ENCODE measurements around the gene LSM3. TPM values are rescaled to one million over a fixed set of nuclear protein-coding genes. Genes with fewer than 3 reads are reported as not detected.
A peak's percentile ranks its signal among the peaks of the same experiment; 100 is the strongest.
"Not testable (repeated sequence)": the region's sequence is repeated elsewhere in the genome, so short reads cannot be mapped to it uniquely, and the experiment has no call there.

Gene LSM3
- total RNA-seq, 1 experiment from 2014 or later, result 17.7 TPM

DNA sequence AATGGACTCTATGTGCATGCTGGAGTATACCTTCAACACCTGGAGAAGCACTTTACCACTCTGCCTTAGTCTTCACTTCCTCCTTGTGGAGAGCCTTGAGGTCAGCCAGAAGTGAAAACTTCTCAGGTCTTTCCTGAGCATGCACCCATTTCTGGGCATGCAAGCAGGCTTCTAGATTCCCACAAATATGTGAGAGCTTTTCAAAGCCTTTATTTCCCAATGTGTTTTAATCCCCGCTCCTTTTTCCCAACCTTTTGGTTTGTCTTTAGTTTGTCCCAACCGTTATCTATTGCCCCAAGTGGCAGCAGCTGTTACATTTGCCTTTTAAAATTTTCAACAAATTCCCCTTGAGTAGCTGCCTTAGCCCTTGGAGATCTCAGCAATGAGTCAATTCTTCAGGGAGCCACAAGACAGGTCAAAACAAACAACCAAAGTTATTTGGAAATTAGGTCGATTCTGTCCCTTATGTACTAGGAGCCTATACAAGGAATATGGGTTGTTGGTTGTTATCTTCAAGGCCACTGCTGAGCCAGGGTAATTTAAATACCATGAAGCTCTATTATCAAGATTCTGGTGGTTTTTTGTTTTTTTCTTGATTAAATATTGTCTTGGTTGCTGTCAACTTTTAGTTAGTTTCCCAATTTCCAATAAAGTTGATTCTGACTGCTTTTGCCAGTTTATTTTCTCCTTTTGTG lies 44.4 kb downstream of the LSM3 start:
- no TSS peak for BruUV-seq (replicated peaks)
- H3K27me3 Mint-ChIP-seq (ENCODE audit: unreplicated experiment), result no peaks in the 10 kb centered on the region
- TF ChIP-seq, protein P1, sequence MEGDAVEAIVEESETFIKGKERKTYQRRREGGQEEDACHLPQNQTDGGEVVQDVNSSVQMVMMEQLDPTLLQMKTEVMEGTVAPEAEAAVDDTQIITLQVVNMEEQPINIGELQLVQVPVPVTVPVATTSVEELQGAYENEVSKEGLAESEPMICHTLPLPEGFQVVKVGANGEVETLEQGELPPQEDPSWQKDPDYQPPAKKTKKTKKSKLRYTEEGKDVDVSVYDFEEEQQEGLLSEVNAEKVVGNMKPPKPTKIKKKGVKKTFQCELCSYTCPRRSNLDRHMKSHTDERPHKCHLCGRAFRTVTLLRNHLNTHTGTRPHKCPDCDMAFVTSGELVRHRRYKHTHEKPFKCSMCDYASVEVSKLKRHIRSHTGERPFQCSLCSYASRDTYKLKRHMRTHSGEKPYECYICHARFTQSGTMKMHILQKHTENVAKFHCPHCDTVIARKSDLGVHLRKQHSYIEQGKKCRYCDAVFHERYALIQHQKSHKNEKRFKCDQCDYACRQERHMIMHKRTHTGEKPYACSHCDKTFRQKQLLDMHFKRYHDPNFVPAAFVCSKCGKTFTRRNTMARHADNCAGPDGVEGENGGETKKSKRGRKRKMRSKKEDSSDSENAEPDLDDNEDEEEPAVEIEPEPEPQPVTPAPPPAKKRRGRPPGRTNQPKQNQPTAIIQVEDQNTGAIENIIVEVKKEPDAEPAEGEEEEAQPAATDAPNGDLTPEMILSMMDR (IDR thresholded peaks at IDR 0.05; ENCODE audit: unreplicated experiment), result no peak
- peaks cover 6% of the 10 kb centered on the region for H3K9me3 Mint-ChIP-seq (ENCODE audit: low read depth, unreplicated experiment)
- peaks cover 44% of the 10 kb centered on the region for H3K4me1 Mint-ChIP-seq (ENCODE audit: low read depth, unreplicated experiment)
- CTCF ChIA-PET, result interaction anchor here (0.8 kb wide), 1 partner anchor 1030 kb away, joined by 3 read pairs; no protein-coding TSS in a partner anchor
- intact Hi-C loops (cut with micrococcal nuclease; ENCODE audit: unreplicated experiment), result no loop called here
- H3K4me3 Mint-ChIP-seq (ENCODE audit: low read depth, unreplicated experiment), result no peak overlapping the region
- DNase-seq, result no peak
- H3K36me3 Mint-ChIP-seq (ENCODE audit: insufficient read depth, unreplicated experiment), result no peaks in the 10 kb centered on the region
- no peak overlapping the region for H3K27ac Mint-ChIP-seq (ENCODE audit: unreplicated experiment)

DNA sequence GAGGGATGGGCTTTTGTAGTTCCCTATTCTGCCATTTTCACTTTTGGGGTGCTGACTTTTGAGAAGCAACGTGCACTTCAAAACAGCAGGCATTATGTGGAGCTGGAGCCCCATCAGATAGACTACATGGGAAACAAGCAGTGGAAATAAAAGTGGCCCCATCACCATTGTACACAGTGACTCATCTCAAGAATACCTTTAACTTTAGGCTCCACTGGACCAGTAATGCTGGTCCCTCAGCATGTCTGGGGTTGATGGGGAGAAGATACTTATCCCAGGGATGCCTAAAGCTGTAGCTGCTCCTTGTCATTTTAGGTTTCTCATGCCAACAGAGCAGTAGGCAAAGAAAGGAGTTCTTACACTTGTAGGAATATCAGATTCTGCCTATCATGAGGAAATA lies 45.0 kb downstream of the LSM3 start:
- no peak for DNase-seq
- no peaks in the 10 kb centered on the region for H3K36me3 Mint-ChIP-seq (ENCODE audit: insufficient read depth, unreplicated experiment)
- H3K4me3 Mint-ChIP-seq (ENCODE audit: low read depth, unreplicated experiment), result no peak overlapping the region
- peaks cover 6% of the 10 kb centered on the region for H3K9me3 Mint-ChIP-seq (ENCODE audit: low read depth, unreplicated experiment)
- CTCF ChIA-PET, result no interaction called here
- intact Hi-C loops (cut with micrococcal nuclease; ENCODE audit: unreplicated experiment), result no loop called here
- no peaks in the 10 kb centered on the region for H3K27me3 Mint-ChIP-seq (ENCODE audit: unreplicated experiment)
- peaks cover 50% of the 10 kb centered on the region for H3K4me1 Mint-ChIP-seq (ENCODE audit: low read depth, unreplicated experiment)
- H3K27ac Mint-ChIP-seq (ENCODE audit: unreplicated experiment), result no peak overlapping the region
- BruUV-seq (replicated peaks), result no TSS peak
- TF ChIP-seq, protein P1 (IDR thresholded peaks at IDR 0.05; ENCODE audit: unreplicated experiment), result no peak

DNA sequence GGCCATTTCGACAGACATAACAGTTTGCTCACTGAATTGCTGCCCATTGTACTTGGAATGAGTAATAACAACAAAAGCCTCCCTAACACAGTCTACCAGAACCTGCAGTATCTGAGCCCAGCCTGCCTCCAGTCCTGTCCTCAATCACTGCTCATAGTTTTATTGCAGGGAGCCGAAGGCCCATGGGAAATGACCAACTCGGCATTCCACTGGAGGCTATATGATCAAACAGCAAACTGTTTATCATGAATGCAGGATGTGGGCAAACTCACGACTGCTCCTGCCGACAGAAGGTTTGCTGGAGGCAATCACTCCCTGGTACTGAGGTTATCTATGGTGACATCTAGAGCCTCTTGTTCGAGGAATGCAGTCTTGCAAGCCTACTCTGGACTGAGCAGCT lies 46.3 kb downstream of the LSM3 start:
- no peaks in the 10 kb centered on the region for H3K27me3 Mint-ChIP-seq (ENCODE audit: unreplicated experiment)
- DNase-seq, result no peak

DNA sequence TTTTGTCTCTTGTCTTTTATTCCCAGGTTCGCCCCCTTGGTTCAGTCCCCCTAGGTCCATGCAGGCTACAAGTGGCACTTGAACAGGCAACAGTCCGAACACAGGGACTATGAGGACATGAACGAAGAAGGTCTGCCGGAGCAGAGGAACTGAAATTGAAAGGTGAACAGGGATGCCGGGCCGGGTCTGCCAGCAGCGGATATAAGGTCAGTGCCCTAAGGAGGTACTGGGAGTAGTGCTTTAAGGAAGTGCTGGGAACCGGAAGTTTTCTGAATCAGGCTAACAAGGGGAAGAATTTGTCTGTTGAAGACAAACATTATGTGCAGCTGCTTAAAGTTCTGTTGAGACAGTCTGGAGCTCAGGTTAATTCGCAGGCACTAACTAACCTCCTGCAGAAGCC lies 46.8 kb downstream of the LSM3 start:
- peak; percentile 21 for DNase-seq
- no peaks in the 10 kb centered on the region for H3K27me3 Mint-ChIP-seq (ENCODE audit: unreplicated experiment)
- CTCF ChIA-PET, result interaction anchor here (0.6 kb wide), 1 partner anchor 214 kb away, joined by 3 read pairs; no protein-coding TSS in a partner anchor
- peak overlapping the region; percentile 3 for H3K4me3 Mint-ChIP-seq (ENCODE audit: low read depth, unreplicated experiment)
- H3K9me3 Mint-ChIP-seq (ENCODE audit: low read depth, unreplicated experiment), result peaks cover 9% of the 10 kb centered on the region
- H3K36me3 Mint-ChIP-seq (ENCODE audit: insufficient read depth, unreplicated experiment), result no peaks in the 10 kb centered on the region
- H3K4me1 Mint-ChIP-seq (ENCODE audit: low read depth, unreplicated experiment), result peaks cover 60% of the 10 kb centered on the region
- H3K27ac Mint-ChIP-seq (ENCODE audit: unreplicated experiment), result peak overlapping the region; percentile 24
- no TSS peak for BruUV-seq (replicated peaks)
- intact Hi-C loops (cut with micrococcal nuclease; ENCODE audit: unreplicated experiment), result loop anchor here (1.0 kb wide), 1 partner anchor 22 kb away; no protein-coding TSS in a partner anchor
- TF ChIP-seq, protein P1 (IDR thresholded peaks at IDR 0.05; ENCODE audit: unreplicated experiment), result no peak

More for the DNA sequence above, 46.3 kb downstream of the LSM3 start:
- no TSS peak for BruUV-seq (replicated peaks)
- H3K27ac Mint-ChIP-seq (ENCODE audit: unreplicated experiment), result peak overlapping the region; percentile 24
- TF ChIP-seq, protein P1 (IDR thresholded peaks at IDR 0.05; ENCODE audit: unreplicated experiment), result no peak
- H3K4me1 Mint-ChIP-seq (ENCODE audit: low read depth, unreplicated experiment), result peaks cover 55% of the 10 kb centered on the region
- CTCF ChIA-PET, result no interaction called here
- no peaks in the 10 kb centered on the region for H3K36me3 Mint-ChIP-seq (ENCODE audit: insufficient read depth, unreplicated experiment)
- H3K9me3 Mint-ChIP-seq (ENCODE audit: low read depth, unreplicated experiment), result peaks cover 6% of the 10 kb centered on the region
- H3K4me3 Mint-ChIP-seq (ENCODE audit: low read depth, unreplicated experiment), result peak overlapping the region; percentile 3
- intact Hi-C loops (cut with micrococcal nuclease; ENCODE audit: unreplicated experiment), result loop anchor here (1.0 kb wide), 1 partner anchor 22 kb away; no protein-coding TSS in a partner anchor

DNA sequence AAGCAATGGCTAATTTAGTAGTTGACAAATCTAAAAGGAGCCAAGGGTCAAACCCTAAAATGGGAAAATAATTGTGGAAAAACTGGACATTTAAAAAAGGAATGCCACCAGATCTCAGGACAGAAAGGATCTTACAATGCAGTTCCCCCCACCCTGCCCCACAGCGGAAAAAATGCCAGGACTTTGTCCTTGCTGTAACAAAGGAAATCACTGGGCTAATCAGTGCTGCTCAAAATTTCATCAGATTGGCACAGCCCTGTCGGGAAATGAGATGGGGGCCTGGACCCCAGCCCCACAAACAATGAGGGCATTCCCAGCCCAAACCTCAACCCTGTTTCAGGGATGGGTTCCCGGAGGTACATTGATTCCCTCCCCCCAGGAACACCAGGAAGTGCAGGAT lies 47.7 kb downstream of the LSM3 start:
- H3K27me3 Mint-ChIP-seq (ENCODE audit: unreplicated experiment); H3K36me3 Mint-ChIP-seq (ENCODE audit: insufficient read depth, unreplicated experiment); BruUV-seq (replicated peaks); H3K9me3 Mint-ChIP-seq (ENCODE audit: low read depth, unreplicated experiment); H3K4me3 Mint-ChIP-seq (ENCODE audit: low read depth, unreplicated experiment); intact Hi-C loops (cut with micrococcal nuclease; ENCODE audit: unreplicated experiment); H3K27ac Mint-ChIP-seq (ENCODE audit: unreplicated experiment); DNase-seq: not testable (repeated sequence)
- CTCF ChIA-PET, result interaction anchor here (1.0 kb wide), 1 partner anchor 22 kb away, joined by 4 read pairs; no protein-coding TSS in a partner anchor
- peaks cover 61% of the 10 kb centered on the region for H3K4me1 Mint-ChIP-seq (ENCODE audit: low read depth, unreplicated experiment)

Data from Calu3 (cell line).